SKM-1 treated with dmso at 0.1 percent for 144 hours (cell line): ENCODE measurements around the gene DCT.
"Not testable (repeated sequence)": the region's sequence is repeated elsewhere in the genome, so short reads cannot be mapped to it uniquely, and the experiment has no call there.

Experiments
- DNase-seq: peaks from one replicate; lab custom pipeline; 2025; ENCODE audit not compliant: unreplicated experiment; lab: John Stamatoyannopoulos, UW

The DCT gene

GRCh38 chr13:94479616-94480015, at the start of gene DCT:
Gene DCT (minus strand): TSS chr13:94479682. CDS start chr13:94479255, 427 bp downstream.
- no peak for DNase-seq

- not testable (repeated sequence) for DNase-seq
Measured at GRCh38 chr13:94526956-94527355, 47.5 kb upstream of the DCT start.

GRCh38 chr13:94525781-94526180, 46.3 kb upstream of the DCT start:
- DNase-seq, result no peak

- no peak for DNase-seq
Measured at GRCh38 chr13:94524407-94524806, 44.9 kb upstream of the DCT start.

GRCh38 chr13:94520001-94520400, 40.5 kb upstream of the DCT start:
- no peak for DNase-seq

- no peak for DNase-seq
Measured at GRCh38 chr13:94516456-94516855, 37.0 kb upstream of the DCT start.

GRCh38 chr13:94515911-94516310, 36.4 kb upstream of the DCT start:
- DNase-seq, result no peak

GRCh38 chr13:94515374-94515773, 35.9 kb upstream of the DCT start:
- DNase-seq, result peak; percentile 5

GRCh38 chr13:94513026-94513425, 33.5 kb upstream of the DCT start:
- DNase-seq, result no peak

- DNase-seq, result no peak
Measured at GRCh38 chr13:94505730-94506129, 26.2 kb upstream of the DCT start.

GRCh38 chr13:94503851-94504250, 24.4 kb upstream of the DCT start:
- no peak for DNase-seq

GRCh38 chr13:94498831-94499230, 19.3 kb upstream of the DCT start:
- not testable (repeated sequence) for DNase-seq

GRCh38 chr13:94495806-94496205, 16.3 kb upstream of the DCT start:
- no peak for DNase-seq

GRCh38 chr13:94494026-94494425, 14.5 kb upstream of the DCT start:
- no peak for DNase-seq

GRCh38 chr13:94487043-94487442, 7.6 kb upstream of the DCT start:
- no peak for DNase-seq

- DNase-seq, result no peak
Measured at GRCh38 chr13:94483970-94484369, 4.5 kb upstream of the DCT start.

GRCh38 chr13:94481941-94482340, 2.5 kb upstream of the DCT start:
- DNase-seq, result no peak

- DNase-seq, result peak; percentile 84
Measured at GRCh38 chr13:94480672-94481145, 1.2 kb upstream of the DCT start.

GRCh38 chr13:94478913-94479312, 569 bp downstream of the DCT start:
- no peak for DNase-seq

GRCh38 chr13:94470126-94470525, 9.4 kb downstream of the DCT start:
- DNase-seq, result no peak

- no peak for DNase-seq
Measured at GRCh38 chr13:94464771-94465170, 14.7 kb downstream of the DCT start.

- no peak for DNase-seq
Measured at GRCh38 chr13:94462670-94463069, 16.8 kb downstream of the DCT start.

GRCh38 chr13:94459116-94459515, 20.4 kb downstream of the DCT start:
- no peak for DNase-seq

GRCh38 chr13:94455414-94455813, 24.1 kb downstream of the DCT start:
- no peak for DNase-seq
